GM21515 (cell line): Measurements from ENCODE around the gene TBRG4.
"Not testable (repeated sequence)": the region's sequence is repeated elsewhere in the genome, so short reads cannot be mapped to it uniquely, and the experiment has no call there.

Experiments used
- ATAC-seq: cut with Tn5 transposase; IDR thresholded peaks from one replicate; pipeline ENCODE4 v1.9.1; 2021; ENCODE audit not compliant: unreplicated experiment

The TBRG4 gene

DNA sequence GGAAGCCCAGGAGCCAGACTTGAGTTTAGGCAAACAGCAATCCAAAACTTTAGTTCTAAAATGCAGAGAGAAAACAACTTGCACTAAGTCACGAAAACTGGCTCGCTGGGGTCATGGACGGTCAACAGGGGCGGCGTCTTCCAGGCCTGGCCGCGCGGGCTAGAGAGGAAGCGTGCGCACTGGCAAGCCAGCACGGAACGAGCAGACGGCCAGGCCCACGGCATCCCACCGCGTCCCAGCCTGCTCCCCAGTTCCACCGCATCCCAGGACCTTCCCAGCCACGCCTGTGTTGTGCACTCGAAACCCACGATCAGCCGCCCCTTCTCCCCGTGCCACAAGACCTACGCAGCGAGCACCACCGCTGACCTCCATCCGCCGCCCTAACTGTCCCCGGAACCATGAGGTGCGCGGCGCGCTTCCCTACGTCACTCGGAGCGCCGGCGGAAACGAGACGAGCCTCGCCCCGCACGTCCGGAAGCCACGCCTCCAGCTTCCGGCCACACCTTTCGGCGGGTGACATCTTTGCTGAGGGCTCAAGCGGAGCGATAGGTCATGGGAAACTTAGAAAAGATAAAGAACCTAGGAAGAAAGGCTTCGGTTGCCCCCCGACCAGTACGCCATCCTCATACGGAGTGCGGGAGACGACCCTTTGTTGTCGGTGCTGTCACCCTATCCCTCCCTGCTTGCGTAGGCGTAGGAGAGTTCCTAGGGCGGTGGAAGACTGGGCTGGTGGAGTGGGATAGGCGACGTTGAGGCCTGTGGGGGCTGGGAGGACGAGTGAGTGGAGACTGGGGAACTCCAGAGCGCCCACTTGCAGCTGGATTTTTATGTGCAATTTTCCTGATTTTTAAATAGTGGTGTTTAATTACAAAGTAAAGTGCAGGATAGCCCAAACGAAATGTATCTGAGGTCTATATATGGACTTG is at the start of gene TBRG4:
TSS of gene TBRG4 (minus strand) at position 400 of the 926 bp plus-strand sequence. CDS start 2,460 bp downstream, outside the sequence.
- peak; percentile 92 for ATAC-seq

DNA sequence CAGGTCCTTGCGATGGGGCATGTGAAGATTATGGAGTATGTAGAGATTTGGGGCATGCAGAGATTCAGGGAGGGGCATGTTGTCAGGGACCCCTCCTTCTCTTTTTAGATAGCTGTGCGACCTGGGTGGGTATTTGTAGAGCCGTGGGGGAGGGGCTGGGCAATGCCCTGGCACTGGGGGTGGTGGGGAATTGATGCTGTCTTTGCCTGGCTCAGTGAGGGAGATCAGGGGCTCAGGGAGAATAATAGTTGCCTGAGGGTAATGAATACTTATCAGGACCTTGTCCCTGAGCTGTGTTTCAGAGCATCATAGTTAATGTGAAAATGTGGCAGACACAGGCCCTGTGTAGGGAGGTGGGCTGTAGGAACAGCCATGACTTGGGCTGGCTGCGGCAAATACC is 49.6 kb upstream of the TBRG4 start:
- no peak for ATAC-seq

DNA sequence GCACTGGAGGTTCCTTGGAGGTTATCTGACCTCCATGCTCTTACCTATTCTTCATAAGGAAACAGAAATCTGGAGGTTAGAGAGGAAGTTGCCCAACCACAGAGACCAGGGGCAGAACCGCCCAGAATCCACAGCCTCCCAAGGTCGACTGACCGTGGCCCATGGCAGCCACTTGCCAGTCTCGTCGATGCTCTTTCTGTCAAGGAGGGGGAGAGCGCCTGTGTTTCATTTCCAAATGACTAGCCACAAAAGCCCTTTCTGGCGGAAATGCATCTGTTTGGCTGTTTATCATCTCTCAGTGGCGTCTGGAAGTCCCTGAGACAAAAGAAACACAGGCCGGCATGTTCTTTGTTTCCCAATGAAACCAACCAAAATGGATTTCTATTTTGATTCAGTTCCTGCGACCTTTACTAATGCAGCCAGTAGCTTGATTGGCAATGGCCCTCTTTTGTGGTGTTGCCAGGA is 49.0 kb upstream of the TBRG4 start:
- ATAC-seq: no peak

DNA sequence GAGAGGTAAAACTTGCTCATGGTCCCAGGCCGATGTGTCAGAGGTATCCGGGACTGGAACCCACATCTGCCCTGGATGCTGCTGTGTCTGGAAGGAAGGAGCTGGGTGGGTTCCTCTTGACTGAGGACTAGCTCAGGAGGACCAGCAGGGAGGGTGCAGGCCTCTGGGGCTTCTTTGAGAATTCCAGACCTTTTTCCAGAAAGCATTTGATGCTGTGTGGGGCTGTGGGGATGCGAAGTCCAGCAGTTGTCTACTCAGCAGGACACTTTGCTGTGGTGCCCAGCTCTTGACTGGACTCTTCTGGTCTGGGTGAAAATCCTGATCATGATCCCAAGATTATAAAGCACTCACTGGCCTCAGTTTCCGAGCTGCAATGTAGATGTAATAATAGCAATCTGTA is 47.8 kb upstream of the TBRG4 start:
- ATAC-seq: no peak

DNA sequence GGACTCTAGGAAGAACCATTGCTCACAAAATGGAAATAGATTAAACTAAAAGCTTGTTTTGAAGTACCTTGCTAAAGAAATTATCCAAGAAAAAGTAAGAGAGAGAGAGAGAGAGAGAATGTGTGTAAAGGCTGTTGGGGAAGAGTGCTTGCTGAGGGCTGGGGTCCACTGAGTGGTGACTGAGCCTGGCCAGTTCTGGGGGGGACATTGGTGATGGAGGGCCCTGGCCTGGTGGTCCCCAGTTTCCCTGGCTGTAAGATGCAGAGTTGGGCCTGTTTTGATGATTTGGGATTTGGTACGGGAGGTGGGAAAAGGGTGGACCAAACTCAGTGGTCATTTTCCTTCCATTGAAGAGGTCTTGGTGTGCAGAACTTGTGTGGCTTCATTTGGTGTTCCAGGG is 47.0 kb upstream of the TBRG4 start:
- no peak for ATAC-seq

DNA sequence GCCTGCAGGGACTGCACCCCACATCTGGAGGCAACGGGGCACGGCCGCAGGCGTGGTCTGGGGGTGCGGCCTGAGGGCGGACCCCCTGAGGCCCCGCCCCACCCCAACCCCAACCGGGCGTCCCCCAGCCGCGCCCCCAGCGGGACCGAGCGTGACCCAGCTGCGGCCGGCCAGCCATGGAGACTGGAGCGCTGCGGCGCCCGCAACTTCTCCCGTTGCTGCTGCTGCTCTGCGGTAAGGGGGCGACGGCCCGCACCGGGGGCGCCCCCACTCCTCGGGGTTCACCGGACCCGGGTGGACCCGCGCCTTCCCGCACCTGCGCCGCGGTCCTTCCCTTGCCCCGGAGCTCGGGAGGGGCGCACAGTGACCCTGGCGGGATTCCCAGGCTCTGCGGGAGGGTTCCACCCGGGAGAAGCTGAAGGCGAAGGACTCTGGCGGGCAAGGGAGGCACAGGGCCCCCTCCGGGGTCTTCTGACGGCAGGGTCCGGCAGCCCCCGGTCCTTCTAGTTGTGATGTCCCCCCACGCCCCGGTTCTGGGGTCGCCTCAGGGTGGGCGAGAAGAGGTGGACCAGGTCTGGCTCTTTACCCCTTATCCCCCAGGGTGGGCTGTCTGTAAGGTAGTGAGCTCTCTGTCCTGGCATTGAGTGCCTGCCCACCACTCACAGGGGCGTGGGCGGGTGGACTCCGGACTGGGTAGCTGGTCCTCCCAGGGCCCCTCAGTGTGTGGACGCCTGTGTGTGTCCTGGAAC is 46.3 kb upstream of the TBRG4 start, which contains the start of gene RAMP3:
TSS of gene RAMP3 (plus strand) at position 139 of the 749 bp plus-strand sequence. CDS start at position 177, 38 bp downstream.
- ATAC-seq: no peak

DNA sequence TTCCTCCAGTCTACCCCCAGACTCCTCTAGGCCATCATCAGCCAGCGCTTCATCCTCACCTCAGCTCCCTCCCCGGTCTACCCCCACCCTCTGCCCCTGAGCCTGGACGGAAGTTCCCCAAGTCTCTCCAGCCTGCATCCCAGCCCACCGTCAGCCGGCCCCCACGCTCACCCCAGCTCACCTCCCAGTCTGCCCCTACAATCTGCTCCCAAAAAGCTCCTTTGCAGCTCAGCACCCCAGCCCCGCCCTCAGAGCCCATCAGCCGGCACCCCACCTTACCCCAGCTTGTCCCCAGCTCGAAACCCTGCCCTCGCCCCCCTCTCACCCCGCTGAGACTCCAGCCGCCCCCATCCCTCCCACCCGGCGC is 45.8 kb upstream of the TBRG4 start:
- ATAC-seq: no peak

DNA sequence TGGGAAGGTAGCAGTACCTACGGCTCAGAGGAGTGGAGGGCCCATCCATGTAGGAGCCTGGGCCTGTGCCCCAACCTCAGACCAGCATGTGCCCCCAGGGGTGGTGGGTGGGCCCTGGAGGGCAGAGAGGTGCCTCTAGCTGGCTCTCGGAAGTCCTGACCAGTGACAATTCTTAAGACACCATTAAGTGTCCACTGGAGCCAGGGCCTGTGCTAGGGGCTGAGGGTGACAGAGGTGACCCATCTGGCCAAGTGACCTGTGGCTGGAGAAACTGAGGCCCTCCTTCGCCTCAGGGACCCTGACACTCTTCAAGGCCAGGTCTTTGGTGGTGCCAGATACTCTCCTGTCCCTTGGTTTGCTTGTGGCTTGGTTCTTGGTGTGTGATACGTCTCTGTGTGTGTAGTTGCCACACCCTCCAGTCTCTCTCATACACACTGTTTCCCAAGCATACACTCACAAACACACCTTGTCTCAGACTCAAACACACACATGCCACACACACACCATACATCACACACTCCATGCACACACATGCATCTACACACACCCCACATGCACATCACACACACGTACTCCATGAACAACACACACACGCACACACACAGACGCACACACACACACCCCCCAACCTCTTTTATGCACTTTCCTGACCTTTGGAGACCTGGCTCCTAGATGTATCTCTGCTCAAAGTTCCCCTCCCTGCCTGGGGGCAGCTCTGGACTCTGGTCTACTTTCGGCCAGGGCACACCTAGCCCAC is 45.2 kb upstream of the TBRG4 start:
- ATAC-seq: no peak

DNA sequence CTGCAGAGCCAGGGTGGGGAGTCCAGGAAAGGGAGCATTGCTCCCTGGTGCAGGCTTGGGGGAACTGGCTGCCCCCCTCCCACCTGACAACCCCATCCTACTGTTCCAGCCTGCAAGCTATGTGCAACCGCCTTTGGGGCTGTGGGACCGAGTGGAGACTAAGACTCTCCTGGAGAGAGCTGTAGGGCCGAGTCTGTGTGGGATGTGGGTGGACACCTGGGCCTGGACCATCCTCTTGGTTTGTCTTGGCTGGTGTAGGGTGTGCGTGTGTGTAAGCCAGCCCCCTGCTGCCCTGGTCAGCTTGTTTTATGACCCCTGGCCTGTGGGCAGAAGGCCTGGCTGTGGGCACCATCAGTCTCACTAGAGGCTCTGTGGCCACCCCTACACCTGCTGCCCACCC is 44.4 kb upstream of the TBRG4 start:
- no peak for ATAC-seq

DNA sequence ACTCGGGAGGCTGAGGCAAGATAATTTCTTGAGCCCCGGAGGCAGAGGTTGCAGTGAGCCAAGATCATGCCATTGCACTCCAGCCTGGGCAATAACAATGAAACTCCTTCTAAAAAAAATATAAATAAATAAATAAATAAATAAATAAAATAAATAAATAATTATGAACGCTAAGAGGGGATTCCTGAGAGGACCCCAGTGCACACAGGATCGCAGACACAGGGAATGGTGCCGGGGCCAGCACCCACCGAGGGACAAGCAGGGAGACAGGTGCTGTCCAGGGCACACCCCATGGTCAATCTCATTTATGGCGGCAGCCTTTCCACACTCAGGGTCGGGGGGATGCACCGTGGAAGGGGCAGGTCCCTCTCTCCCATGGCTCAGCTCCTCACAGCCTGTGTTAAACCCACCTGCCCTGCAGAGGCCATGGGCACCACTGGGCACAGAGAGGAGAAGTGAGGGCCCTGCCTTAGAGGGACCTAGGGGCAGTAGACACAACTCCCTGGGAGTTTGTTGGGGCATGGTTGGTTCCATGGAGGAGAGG is 43.9 kb upstream of the TBRG4 start:
- no peak for ATAC-seq

DNA sequence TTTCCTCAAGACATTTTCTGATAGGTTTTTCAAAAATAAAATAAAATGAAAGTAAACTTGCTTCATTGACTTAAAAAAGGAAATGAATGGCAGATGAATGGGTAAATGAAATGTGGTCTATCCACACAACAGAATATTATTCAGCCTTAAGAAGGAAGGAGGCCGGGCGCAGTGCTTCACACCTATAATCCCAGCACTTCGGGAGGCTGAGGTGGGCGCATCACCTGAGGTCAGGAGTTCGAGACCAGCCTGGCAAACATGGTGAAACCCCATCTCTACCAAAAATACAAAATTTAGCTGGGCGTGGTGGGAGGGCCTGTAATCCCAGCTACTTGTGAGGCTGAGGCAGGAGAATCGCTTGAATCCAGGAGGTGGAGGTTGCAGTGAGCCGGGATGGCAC is 42.4 kb upstream of the TBRG4 start:
- ATAC-seq: not testable (repeated sequence)

DNA sequence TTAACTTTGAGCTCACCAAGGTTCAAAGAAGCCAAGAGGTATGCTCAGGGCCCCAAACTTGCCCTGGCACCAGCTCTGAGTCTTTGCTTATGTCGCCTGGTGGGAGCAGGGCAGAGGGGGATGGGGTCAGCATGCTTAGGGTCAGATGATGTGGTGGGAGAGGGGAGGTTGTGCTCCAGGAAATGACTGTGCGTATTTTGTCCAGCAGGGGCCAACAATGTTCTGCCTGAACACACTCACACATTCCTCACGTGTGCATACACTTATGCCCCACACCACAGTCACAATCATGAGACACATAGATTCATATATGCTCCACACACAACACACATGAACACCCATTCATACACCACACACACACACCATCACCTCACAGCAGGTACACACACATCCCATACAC is 41.7 kb upstream of the TBRG4 start:
- no peak for ATAC-seq

DNA sequence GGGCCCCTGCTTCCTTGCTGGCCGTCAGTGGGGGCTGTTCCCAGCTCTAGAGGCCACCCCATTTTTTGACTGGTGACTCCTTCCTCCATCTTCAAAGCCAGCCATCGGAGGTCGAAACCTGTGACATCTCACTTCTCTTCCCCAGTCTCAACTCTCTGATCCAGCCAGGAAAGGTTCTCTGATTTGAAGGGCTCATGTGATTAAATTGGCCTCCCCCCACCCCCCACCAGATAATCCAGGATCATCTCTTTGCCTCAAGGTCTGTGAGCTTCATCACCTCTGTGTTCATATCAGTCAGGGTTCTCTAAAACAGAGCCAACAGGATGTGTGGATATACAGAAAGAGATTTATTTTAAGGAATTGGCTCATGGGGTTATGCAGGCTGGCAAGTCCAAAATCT is 40.5 kb upstream of the TBRG4 start:
- ATAC-seq: no peak

DNA sequence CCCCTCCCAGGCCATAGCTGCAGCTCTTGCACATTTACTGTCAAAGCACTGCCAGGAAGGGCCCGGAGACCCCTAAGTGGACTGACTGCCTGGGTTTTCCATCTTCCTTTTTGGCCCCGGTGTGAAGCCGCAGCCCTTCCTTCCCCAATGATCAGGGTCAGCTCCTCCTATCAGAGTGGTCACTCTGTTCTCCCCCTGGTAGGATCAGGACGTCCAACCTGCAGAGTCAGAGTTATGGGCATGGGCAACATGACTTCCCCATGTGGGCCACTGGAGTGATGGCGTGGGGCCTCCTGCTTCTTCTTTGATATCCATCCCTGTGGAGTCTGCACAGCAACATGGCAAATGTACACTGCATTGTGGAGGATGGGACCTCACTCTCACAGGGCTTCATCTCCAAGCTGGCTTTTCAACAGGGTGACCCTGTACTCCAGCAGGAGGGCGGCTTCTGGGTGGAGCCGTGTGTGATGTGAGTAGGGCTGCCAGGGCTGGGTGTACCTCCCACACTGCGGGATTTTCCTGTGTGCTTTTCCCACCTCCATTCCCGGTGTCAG is 39.7 kb upstream of the TBRG4 start:
- no peak for ATAC-seq

DNA sequence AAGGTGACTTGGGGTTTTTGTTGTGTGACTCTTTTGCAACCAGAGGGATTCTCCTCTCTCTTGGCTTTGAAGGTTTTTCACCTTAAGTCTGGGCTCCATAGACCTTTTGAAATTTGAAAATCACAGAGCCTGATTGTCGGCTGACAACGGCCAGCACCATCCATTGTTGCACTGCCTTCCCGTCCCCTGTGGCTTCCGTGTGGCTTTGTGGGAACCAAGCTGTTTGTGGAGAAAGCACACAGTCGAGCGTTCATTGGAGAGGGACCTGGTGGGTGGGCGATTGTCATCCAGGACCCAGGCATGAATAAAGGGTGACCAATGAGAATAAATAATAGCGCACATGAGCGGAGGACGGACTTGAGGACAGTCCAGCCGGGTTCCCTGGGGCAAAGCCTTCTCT is 38.7 kb upstream of the TBRG4 start:
- ATAC-seq: no peak

DNA sequence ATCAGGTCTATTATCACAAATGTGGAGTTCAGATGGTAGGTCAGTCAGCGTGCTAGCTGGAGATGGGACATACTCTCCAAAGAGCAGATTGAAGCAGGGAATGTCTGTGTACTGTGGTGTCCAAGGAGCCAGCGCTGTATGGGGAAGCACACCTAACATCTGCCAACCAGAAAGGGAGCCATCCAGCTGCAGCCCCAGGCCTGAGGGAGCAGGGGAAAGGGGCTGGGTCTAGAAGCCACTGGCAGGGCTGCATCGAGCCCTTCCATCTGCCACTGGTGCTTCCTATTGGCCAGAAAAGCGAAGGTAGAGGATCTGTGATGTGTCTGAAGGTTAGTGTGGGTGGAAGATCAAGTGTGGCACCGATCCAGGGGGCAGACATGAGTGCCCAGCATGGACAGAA is 38.1 kb upstream of the TBRG4 start:
- no peak for ATAC-seq

DNA sequence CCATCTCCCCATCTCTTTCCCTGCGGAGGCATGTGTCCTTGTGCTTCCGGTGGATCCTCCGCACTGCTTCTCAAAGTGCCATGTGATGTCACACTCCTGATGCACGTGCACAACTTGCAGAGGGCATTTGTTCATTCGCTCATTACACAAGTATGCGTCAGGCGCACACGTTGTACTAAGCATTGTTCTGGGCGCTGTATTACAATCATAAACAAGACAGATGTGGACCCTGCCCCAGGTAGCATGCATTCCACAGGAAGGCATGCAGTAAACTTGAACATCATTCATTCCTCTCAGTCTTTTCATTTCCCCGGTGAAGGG is 37.1 kb upstream of the TBRG4 start:
- no peak for ATAC-seq

DNA sequence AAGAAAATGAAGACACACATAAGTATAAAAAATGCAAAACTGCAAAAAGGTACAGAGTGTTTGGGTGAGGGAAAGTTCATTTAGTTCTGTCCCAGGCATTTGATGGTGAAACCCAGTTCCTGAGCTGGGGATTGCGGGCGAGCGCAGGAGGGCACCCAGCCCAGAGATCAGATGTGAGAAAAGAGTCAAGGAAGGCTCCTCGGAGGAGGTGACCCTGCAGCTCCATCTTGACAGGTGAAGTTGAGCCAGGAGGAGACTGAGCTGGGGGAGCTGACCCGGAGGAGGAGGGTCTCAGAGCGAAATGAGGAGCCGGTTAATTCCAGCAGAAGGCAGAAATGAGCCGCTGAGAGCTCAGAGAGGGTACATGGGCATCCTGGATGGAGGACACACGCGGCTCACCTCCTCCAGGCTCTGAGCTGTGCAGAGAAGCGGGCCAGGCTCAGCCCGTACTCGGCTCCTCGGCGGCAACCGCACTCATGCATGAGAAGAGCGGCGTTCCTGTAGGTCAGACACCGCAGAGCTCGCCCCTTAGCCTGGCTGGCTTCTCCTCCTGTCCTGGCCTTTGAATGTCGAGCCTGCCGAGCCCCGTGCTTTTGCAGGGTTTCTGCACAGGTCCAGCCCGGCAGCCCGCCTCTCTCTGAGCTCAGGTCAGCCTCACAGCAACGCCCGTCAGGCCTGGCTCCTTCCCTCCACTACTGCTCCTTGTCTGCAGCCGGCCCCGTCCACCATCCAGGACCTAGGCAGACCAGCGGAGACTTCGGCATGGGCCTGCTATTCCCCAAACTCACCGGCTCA is 36.6 kb upstream of the TBRG4 start:
- no peak for ATAC-seq

DNA sequence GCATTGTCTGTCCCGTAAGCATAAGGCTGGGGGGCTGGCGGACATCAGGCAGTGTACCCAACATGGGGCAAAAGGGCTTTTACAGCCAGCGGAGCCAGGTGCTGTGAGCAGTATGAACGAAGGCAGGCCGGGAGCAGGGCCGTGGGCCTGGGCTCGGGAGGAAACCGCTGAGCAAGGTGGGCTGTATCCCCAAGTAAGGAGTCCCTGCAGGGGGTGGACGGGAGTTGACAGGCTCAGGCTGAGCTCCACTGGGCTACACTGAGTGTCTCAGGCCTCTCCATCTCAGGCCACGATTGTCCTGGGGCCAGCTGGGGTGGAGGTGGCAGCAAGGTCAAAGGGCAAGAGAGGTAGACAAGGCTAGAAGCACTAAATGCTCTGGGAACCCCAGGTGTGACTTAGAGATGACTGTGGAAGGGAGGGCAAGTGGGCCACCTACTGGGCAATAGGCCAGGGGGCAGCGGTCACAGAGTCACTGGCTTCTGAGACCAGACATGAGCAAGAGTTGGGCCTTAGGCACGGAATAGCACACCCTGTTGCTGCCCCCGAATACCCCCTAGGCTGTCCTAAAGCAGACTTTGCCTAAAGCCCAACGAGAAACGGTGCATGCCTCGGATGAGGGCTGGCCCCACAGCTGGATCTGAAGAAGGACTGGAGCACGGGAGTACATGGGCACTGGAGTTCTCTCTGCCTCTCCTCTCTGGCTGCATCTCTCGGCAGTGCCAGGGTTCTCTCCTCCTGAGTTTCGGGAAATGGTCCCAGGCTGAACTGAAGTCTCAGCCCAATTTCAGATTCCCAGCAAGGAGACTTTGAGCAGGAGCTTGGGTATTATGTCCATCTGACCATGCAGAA is 35.3 kb upstream of the TBRG4 start:
- no peak for ATAC-seq
